HG02798 (cell line): ENCODE results near the gene MAP3K6.
A peak's percentile ranks its signal among the peaks of the same experiment; 100 is the strongest.

Source experiments
- ATAC-seq: cut with Tn5 transposase; IDR thresholded peaks from one replicate; pipeline ENCODE4 v1.9.1; 2021; ENCODE audit warnings: mild to moderate bottlenecking; ENCODE audit not compliant: unreplicated experiment, poor library complexity

MAP3K6 gene

GRCh38 chr1:27377760-27378495 lies 11.2 kb upstream of the MAP3K6 start:
- no peak for ATAC-seq

GRCh38 chr1:27374362-27375086 lies 7.8 kb upstream of the MAP3K6 start, which contains the start of gene FCN3:
FCN3 (minus strand) TSS chr1:27374824; CDS start chr1:27374818, 6 bp downstream.
- ATAC-seq: no peak

- ATAC-seq: no peak
Observed at GRCh38 chr1:27372808-27373690, 6.3 kb upstream of the MAP3K6 start.

GRCh38 chr1:27372022-27372807 lies 5.5 kb upstream of the MAP3K6 start:
- no peak for ATAC-seq

GRCh38 chr1:27368869-27369582 lies 2.3 kb upstream of the MAP3K6 start:
- no peak for ATAC-seq

- ATAC-seq: no peak
Observed at GRCh38 chr1:27367160-27367650, 444 bp upstream of the MAP3K6 start.

- peak; percentile 42 for ATAC-seq
Observed at GRCh38 chr1:27366113-27366410, 699 bp downstream of the MAP3K6 start.

- ATAC-seq: peak; percentile 31
Observed at GRCh38 chr1:27365372-27366112, 1.2 kb downstream of the MAP3K6 start.

- ATAC-seq: no peak
Observed at GRCh38 chr1:27364696-27365371, 1.9 kb downstream of the MAP3K6 start.

GRCh38 chr1:27363766-27364695 lies 2.7 kb downstream of the MAP3K6 start:
- ATAC-seq: no peak

GRCh38 chr1:27361553-27361952 lies 5.2 kb downstream of the MAP3K6 start:
- no peak for ATAC-seq

GRCh38 chr1:27361044-27361402 lies 5.7 kb downstream of the MAP3K6 start:
- no peak for ATAC-seq

- ATAC-seq: peak; percentile 31
Observed at GRCh38 chr1:27360159-27361043, 6.4 kb downstream of the MAP3K6 start.

GRCh38 chr1:27359822-27360158 lies 7.0 kb downstream of the MAP3K6 start:
- no peak for ATAC-seq

- no peak for ATAC-seq
Observed at GRCh38 chr1:27358928-27359313, 7.8 kb downstream of the MAP3K6 start.
